SK-N-SH treated with all-trans-retinoic acid at 6 μM for 48 hours (cell line): Measurements from ENCODE around the gene SEC23A.

ENCODE experiments used
- ARNTL ChIP-seq: fragments of 450-650 bp; formaldehyde crosslinking; IDR thresholded peaks from 2 replicates; pipeline ENCODE4 v1.5.0; 2020; ENCODE audit warnings: low read depth, mild to moderate bottlenecking, moderate library complexity, borderline replicate concordance
- BACH2 ChIP-seq: fragments of 250-450 bp; sonication (Bioruptor Pico); IDR thresholded peaks from 2 replicates; pipeline ENCODE4 v1.9.0; 2021; ENCODE audit warnings: mild to moderate bottlenecking, borderline replicate concordance
- CREB5 ChIP-seq: fragments of 250-450 bp; sonication (Bioruptor Pico); IDR thresholded peaks from 2 replicates; pipeline ENCODE4 v1.5.1; 2020; ENCODE audit warnings: low read depth, mild to moderate bottlenecking, moderate library complexity
- CSDC2 ChIP-seq: fragments of 250-450 bp; sonication (Bioruptor Pico); IDR thresholded peaks from 2 replicates; pipeline ENCODE4 v1.5.0; 2020; ENCODE audit warnings: mild to moderate bottlenecking, moderate library complexity
- GLIS3 ChIP-seq: fragments of 250-450 bp; sonication (Bioruptor Pico); IDR thresholded peaks from 2 replicates; pipeline ENCODE4 v1.5.0; 2020; ENCODE audit warnings: mild to moderate bottlenecking, moderate library complexity
- PATZ1 ChIP-seq: fragments of 250-450 bp; sonication (Bioruptor Pico); IDR thresholded peaks from 2 replicates; pipeline ENCODE4 v1.8.0; 2020; ENCODE audit warnings: mild to moderate bottlenecking, moderate library complexity, borderline replicate concordance
- RARB ChIP-seq: fragments of 250-450 bp; sonication (Bioruptor Pico); IDR thresholded peaks from 2 replicates; pipeline ENCODE4 v1.8.0; 2021; ENCODE audit warnings: mild to moderate bottlenecking, moderate library complexity
- TOX ChIP-seq: fragments of 250-450 bp; sonication (Bioruptor Pico); IDR thresholded peaks from 2 replicates; pipeline ENCODE4 v1.8.0; 2021; ENCODE audit warnings: mild to moderate bottlenecking, moderate library complexity, borderline replicate concordance
- ZFP3 ChIP-seq: fragments of 250-450 bp; sonication (Bioruptor Pico); IDR thresholded peaks from 2 replicates; pipeline ENCODE4 v1.5.0; 2020; ENCODE audit warnings: mild to moderate bottlenecking, moderate library complexity
- ZNF70 ChIP-seq: fragments of 450-650 bp; formaldehyde crosslinking; IDR thresholded peaks from 2 replicates; pipeline ENCODE4 v1.5.0; 2020; ENCODE audit warnings: mild to moderate bottlenecking, moderate library complexity
- ZNF8 ChIP-seq: fragments of 450-650 bp; formaldehyde crosslinking; IDR thresholded peaks from 2 replicates; pipeline ENCODE4 v1.5.0; 2020; ENCODE audit warnings: mild to moderate bottlenecking, moderate library complexity

GRCh38 chr14:39138440-39138839 lies 35.4 kb upstream of the SEC23A start:
- TF ChIP-seq PATZ1 (CRISPR knock-in tag), result no peak
- TF ChIP-seq TOX (CRISPR knock-in tag), result no peak
- TF ChIP-seq RARB, result no peak
- TF ChIP-seq CSDC2 (CRISPR knock-in tag), result no peak
- no peak for TF ChIP-seq ZNF70
- TF ChIP-seq CREB5 (CRISPR knock-in tag), result no peak
- TF ChIP-seq ZNF8, result no peak
- TF ChIP-seq GLIS3 (CRISPR knock-in tag), result no peak
- no peak for TF ChIP-seq BACH2 (CRISPR knock-in tag)
- no peak for TF ChIP-seq ZFP3 (CRISPR knock-in tag)
- TF ChIP-seq ARNTL, result no peak
